Stromal cell of bone marrow (primary cell): ENCODE measurements around the gene FAM162A.
"Not testable (repeated sequence)": the region's sequence is repeated elsewhere in the genome, so short reads cannot be mapped to it uniquely, and the experiment has no call there.

Source experiments
- DNase-seq: peaks from one replicate; pipeline ENCODE4 v3.0.0-alpha.2; 2012; ENCODE audit warnings: low read depth

Gene FAM162A

DNA sequence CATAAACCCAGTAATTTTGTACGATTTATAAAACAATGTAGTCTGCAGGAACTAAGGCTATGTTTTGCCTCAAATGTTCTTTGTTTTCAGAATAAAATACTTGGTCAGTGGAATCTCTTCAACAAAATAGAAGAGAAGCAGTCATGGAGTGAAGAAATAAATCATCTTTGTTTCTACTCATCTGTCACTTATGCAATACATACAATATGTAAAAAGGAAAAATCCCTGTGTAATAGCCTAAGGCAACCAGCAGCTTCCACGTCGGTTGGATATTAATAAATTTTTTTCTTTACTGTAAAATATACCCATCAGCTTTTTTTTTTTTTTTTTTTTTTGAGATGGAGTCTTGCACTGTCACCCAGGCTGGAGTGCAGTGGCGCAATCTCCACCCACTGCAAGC is 37.1 kb downstream of the FAM162A start:
- no peak for DNase-seq

DNA sequence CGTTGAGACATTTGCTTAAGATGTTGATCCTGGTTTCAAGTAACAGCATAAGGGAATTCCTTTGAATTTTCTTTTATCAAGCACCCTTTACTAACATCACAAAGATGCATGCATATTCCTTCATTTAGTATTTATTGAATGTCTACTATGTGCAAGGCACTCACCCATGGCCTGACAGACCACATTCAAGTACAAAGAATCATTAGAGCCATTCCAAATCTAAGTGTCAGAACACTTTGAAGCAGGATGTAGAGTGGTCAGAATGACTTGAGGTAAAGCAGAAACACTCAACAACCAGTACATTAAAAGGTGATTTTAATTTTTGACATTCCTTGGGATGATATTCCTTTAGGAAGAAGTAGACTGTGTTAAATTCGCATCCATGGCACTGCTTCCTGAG is 37.9 kb downstream of the FAM162A start:
- no peak for DNase-seq

DNA sequence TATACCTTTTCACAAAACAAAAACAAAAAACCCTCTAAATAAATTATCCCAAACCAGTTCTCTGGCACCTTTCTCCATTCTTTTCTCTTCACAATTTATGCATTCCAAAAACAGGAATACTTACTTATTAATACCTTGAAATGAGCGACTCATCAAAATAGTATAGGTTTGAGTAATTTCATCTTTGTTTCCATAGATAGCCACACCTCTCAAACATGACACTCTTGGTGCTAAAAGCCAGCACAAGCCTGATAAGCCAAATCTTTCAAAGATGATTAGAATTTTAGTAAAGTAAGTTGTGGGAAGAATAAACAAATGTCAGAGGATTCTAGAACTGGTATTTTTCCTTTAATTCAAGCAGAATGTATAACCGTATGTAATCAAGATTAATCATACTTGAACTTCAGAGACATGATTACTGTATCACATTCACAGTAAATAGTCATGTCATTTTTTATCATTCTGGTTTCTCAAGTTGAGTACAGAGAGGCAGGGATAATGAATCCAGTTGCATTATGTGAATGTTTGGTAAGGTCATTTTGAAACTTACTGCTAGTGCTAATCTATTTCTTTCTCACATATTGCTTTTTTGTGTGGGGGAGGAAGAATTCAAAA is 44.0 kb downstream of the FAM162A start:
- DNase-seq = no peak

DNA sequence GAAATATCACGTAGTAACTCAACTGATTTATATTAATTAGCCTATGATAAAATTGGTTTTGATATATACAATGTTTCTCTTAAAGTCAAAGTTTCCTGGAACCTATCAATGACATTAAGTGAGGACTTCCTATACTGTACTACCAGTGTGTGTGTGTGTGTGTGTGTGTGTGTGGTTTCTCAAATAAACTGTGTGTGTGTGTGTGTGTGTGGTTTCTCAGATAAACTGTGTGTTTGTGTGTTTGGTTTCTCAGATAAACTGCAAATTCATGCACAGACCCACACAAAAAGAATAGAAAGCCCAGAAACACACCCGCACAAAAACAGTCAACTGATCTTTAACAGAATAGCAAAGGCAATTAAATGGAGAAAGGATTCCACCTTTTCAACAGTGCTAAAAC is 46.4 kb downstream of the FAM162A start:
- DNase-seq = no peak

DNA sequence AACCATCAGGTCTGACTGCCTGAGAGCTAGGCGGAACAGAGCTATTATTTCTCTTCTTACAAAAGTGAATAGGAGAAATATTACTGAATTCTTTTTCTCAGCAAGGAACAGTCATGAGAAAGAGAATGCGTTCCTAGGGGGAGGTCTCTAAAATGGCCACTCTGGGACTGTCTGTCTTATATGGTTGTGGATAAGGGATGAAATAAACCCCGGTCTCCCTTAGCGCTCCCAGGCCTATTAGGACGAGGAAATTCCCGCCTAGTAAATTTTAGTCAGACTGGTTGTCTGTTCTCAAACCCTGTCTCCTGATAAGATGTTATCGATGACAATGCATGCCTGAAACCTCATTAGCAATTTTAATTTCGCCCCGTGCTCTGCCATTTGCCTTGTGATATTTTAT is 52.0 kb downstream of the FAM162A start:
- no peak for DNase-seq

DNA sequence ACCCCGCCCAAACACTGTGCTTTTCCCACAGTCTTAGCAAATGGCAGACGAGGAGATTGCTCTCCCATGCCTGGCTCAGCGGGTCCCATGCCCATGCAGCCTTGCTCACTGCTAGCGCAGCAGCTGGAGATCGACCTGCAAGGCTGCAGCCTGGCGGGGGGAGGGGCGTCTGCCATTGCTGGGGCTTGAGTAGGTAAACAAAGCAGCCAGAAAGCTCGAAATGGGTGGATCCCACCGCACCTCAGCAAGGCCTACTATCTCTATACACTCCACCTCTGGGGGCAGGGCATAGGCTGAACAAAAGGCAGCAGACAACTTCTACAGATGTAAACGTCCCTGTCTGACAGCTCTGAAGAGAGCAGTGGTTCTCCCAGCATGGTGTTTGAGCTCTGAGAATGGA is 59.1 kb downstream of the FAM162A start:
- DNase-seq = no peak

DNA sequence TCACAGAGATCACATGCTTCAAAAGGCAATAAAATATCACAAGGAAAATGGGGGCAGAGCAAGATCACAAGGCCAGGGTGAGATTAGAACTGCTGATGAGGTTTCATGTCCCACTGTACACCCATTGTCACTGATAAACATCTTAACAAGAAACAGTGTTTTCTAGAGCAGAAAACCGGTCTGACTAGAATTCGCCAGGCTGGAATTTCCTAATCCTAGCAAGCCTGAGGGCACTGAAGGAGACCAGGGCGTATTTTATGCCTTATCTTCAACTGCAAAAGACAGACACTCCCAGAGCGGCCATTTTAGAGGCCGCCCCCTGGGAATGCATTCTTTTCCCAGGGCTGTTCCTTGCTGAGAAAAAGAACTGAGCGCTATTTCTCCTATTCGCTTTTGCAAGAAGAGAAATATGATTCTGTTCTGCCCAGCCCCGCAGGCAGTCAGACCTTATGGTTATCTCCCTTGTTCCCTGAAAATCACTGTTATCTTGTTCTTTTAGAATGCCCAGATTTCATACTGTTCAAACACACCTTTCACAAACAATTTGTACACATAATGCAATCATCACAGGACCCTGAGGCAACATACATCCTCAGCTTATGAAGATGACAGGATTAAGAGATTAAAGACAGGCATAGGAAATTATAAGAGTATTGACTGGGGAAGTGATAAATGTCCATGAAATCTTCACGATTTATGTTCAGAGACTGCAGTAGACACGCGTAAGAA is 59.9 kb downstream of the FAM162A start:
- DNase-seq = not testable (repeated sequence)

DNA sequence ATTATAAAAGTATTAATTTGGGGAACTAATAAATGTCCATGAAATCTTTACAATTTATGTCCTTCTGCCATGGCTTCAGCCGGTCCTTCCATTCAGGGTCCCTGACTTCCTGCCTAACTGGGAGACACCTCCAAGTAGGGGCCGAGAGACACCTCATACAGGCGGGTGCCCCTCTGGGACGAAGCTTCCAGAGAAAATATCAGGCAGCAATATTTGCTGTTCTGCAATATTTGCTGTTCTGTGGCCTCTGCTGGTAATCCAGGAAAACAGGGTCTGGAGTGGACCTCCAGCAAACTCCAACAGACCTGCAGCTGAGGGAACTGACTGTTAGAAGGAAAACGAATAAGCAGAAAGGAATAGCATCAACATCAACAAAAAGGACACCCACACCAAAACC is 60.5 kb downstream of the FAM162A start:
- DNase-seq = not testable (repeated sequence)

DNA sequence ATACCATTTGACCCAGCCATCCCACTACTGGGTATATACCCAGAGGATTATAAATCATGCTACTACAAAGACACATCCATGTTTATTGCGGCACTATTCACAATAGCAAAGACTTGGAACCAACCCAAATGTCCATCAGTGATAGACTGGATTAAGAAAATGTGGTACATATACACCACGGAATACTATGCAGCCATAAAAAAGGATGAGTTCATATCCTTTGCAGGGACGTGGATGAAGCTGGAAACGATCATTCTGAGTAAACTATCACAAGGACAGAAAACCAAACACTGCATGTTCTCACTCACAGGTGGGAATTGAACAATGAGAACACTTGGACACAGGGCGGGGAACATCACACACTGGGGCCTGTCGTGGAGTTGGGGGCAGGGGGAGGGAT is 64.2 kb downstream of the FAM162A start:
- DNase-seq = not testable (repeated sequence)

DNA sequence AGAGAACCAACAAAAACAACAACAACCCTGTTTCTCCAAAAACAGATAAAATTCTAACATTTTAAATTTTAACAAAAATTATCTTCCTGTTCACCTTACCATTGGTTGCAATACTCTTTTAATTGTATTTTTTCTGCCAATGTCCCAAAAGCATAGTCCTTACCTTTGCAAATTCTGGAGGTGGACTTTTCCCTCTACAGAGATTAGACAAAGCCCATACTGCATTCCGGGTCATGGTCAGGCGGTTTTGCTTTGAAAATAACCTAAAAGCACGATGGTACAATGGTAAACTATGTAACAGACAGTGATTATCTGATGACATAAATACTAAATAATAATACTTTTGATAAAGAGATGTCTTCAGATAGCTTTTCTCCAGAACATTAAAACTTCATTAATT is 67.4 kb downstream of the FAM162A start:
- DNase-seq = no peak

DNA sequence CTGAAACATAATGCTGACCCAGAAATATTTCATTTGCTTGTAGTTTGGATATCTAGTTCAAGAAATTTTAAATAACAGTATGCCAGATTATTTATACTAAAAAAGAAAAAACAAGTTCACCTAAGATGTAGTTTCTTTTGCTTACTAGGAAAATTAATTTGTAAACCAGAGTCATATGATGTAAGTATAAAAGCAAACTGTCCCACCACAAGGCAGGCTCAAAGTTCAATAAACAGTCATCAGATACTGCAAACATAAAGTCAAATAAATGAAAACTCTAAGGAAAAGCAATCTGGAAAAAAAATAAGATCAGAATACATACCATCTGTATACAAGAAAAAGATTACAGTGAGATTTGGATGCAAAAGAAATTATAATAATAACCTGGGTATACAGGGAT is 72.1 kb downstream of the FAM162A start:
- no peak for DNase-seq

DNA sequence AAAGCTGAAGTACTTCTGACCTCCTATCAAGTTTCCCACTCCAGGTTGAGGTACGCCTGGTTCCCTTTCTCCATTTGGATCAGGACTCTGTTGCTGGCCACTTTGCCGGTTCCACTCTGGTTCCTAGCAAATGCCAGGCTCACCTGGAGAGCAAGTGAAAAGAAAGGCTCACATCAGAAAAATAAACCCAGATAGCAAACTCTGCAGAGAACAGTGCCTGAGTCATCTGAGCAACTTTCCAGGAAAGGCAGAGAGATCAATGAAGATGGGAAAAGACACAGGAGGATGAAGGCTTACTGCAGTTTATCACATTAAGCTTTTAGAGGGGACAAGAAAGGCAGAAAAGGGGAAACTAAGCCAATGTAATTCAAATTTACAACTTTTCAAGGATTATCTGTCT is 73.7 kb downstream of the FAM162A start:
- no peak for DNase-seq

DNA sequence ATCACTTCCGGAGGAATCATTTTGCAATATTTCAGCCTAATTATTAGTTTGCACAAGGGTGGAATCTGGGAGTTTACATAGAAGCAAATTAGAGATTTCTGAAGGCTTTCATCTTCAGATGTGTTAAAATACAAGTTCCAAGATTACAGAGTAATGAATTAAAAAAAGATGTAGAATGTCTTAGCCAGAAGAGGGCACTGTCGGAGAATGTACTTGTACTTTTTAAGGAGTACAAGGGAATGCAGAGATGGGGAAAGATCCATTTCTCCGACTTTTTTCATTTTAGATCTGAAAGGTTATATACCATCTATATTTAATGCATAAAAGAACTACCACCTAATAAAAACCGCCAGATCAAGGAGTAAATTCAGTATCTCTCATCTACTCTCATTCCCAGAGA is 75.0 kb downstream of the FAM162A start:
- peak; percentile 45 for DNase-seq

DNA sequence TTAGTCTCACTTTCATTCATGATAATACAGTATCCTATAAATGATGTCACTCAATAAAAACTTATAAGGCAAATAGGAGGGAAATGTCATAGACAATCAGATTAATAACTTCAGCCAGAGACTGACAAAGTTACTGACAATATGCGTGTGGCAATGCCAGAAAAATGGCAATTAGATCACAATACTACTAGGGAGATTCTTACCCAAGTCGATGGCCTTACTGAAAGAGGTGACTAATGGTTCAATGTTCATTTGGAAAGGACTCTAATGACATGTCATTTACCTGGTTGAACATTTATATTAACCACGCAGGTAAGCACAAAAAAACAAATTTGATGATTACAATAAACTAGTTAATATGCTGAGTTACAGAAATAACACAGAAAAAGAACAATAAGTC is 77.8 kb downstream of the FAM162A start:
- DNase-seq = no peak
